ENCODE results near the gene PRND.

GRCh38 chr20:4770026-4770425 lies 48.3 kb downstream of the PRND start:
- no peak for TF ChIP-seq POLR2A (IDR thresholded peaks at IDR 0.05; ENCODE audit: low read length)
- TF ChIP-seq GATA1 (IDR thresholded peaks at IDR 0.05; ENCODE audit: low read depth, low read length): no peak
